ENCODE measurements around the gene ALAD. TPM values are rescaled to one million over a fixed set of nuclear protein-coding genes. Genes with fewer than 3 reads are reported as not detected.
A peak's percentile ranks its signal among the peaks of the same experiment; 100 is the strongest.

The ALAD gene
- total and polyA plus RNA-seq, 9 of the 15 experiments (the other 6 are each of a cell fraction or from before 2014, with no cell fraction given): 1.3 to 12.7 (median 6.8) TPM

GRCh38 chr9:113376634-113377567 is 24.2 kb downstream of the ALAD start, which contains the start of gene HDHD3 (continued):
- TF ChIP-seq, protein P1, sequence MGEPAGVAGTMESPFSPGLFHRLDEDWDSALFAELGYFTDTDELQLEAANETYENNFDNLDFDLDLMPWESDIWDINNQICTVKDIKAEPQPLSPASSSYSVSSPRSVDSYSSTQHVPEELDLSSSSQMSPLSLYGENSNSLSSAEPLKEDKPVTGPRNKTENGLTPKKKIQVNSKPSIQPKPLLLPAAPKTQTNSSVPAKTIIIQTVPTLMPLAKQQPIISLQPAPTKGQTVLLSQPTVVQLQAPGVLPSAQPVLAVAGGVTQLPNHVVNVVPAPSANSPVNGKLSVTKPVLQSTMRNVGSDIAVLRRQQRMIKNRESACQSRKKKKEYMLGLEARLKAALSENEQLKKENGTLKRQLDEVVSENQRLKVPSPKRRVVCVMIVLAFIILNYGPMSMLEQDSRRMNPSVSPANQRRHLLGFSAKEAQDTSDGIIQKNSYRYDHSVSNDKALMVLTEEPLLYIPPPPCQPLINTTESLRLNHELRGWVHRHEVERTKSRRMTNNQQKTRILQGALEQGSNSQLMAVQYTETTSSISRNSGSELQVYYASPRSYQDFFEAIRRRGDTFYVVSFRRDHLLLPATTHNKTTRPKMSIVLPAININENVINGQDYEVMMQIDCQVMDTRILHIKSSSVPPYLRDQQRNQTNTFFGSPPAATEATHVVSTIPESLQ (CRISPR knock-in tag; IDR thresholded peaks at IDR 0.05): no peak
- TF ChIP-seq RBBP5 (IDR thresholded peaks at IDR 0.05; ENCODE audit: borderline replicate concordance, insufficient read depth, low read length, poor library complexity, severe bottlenecking): no peak
- no peak for TF ChIP-seq KLF10 (CRISPR knock-in tag; IDR thresholded peaks at IDR 0.05)
- no peak for TF ChIP-seq RAD51 (IDR thresholded peaks at IDR 0.05; ENCODE audit: borderline replicate concordance, low read depth)
- TF ChIP-seq CREB1 (IDR thresholded peaks at IDR 0.05): no peak
- no peak for TF ChIP-seq CREB1 (CRISPR knock-in tag; IDR thresholded peaks at IDR 0.05)
- TF ChIP-seq POLR2H (tag; IDR thresholded peaks at IDR 0.05; ENCODE audit: low read depth): 0 out of 2 replicates have a peak, but pooled peaks have one; percentile 58
- TF ChIP-seq SMAD4 (CRISPR knock-in tag; conservative IDR thresholded peaks at IDR 0.05): no peak
- no peak for TF ChIP-seq ZNF174 (CRISPR knock-in tag; IDR thresholded peaks at IDR 0.05)
- TF ChIP-seq ZFPM2 (CRISPR knock-in tag; IDR thresholded peaks at IDR 0.05): no peak
- 0 out of 2 replicates have a peak, but pooled peaks have one; percentile 30 for TF ChIP-seq SMARCE1 (IDR thresholded peaks at IDR 0.05)
- peak; percentile 45; the same call in 1 of the 2 replicates for TF ChIP-seq SP1 (CRISPR knock-in tag; IDR thresholded peaks at IDR 0.05)
- TF ChIP-seq NFIC (IDR thresholded peaks at IDR 0.05): peak; percentile 16; the same call in 1 of the 2 replicates
- TF ChIP-seq THAP7 (CRISPR knock-in tag; IDR thresholded peaks at IDR 0.05): no peak
- no peak for TF ChIP-seq ZNF717 (CRISPR knock-in tag; IDR thresholded peaks at IDR 0.05)
- TF ChIP-seq, protein P2, sequence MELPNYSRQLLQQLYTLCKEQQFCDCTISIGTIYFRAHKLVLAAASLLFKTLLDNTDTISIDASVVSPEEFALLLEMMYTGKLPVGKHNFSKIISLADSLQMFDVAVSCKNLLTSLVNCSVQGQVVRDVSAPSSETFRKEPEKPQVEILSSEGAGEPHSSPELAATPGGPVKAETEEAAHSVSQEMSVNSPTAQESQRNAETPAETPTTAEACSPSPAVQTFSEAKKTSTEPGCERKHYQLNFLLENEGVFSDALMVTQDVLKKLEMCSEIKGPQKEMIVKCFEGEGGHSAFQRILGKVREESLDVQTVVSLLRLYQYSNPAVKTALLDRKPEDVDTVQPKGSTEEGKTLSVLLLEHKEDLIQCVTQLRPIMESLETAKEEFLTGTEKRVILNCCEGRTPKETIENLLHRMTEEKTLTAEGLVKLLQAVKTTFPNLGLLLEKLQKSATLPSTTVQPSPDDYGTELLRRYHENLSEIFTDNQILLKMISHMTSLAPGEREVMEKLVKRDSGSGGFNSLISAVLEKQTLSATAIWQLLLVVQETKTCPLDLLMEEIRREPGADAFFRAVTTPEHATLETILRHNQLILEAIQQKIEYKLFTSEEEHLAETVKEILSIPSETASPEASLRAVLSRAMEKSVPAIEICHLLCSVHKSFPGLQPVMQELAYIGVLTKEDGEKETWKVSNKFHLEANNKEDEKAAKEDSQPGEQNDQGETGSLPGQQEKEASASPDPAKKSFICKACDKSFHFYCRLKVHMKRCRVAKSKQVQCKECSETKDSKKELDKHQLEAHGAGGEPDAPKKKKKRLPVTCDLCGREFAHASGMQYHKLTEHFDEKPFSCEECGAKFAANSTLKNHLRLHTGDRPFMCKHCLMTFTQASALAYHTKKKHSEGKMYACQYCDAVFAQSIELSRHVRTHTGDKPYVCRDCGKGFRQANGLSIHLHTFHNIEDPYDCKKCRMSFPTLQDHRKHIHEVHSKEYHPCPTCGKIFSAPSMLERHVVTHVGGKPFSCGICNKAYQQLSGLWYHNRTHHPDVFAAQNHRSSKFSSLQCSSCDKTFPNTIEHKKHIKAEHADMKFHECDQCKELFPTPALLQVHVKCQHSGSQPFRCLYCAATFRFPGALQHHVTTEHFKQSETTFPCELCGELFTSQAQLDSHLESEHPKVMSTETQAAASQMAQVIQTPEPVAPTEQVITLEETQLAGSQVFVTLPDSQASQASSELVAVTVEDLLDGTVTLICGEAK (IDR thresholded peaks at IDR 0.05): no peak
- TF ChIP-seq, protein P2 (CRISPR knock-in tag; IDR thresholded peaks at IDR 0.05): no peak
